Mucosa of gallbladder (tissue), 1 donor: ENCODE results near the gene CATSPERD. TPM values are rescaled to one million over a fixed set of nuclear protein-coding genes. Genes with fewer than 3 reads are reported as not detected.
A peak's percentile ranks its signal among the peaks of the same experiment; 100 is the strongest.

ENCODE experiments used
- DNase-seq: peaks from one replicate; pipeline ENCODE4 v3.0.0-alpha.2; 2020; ENCODE audit warnings: low spot score
- total RNA-seq: library from RNA; stranded (reverse); gene quantifications from one replicate; pipeline ENCODE4 v1.2.1, GENCODE V29; 2021
- donor health status: DM: no; HTN: no; CAD: no.

CATSPERD gene
- total RNA-seq, 1 donor from 2014 or later: not detected

DNA sequence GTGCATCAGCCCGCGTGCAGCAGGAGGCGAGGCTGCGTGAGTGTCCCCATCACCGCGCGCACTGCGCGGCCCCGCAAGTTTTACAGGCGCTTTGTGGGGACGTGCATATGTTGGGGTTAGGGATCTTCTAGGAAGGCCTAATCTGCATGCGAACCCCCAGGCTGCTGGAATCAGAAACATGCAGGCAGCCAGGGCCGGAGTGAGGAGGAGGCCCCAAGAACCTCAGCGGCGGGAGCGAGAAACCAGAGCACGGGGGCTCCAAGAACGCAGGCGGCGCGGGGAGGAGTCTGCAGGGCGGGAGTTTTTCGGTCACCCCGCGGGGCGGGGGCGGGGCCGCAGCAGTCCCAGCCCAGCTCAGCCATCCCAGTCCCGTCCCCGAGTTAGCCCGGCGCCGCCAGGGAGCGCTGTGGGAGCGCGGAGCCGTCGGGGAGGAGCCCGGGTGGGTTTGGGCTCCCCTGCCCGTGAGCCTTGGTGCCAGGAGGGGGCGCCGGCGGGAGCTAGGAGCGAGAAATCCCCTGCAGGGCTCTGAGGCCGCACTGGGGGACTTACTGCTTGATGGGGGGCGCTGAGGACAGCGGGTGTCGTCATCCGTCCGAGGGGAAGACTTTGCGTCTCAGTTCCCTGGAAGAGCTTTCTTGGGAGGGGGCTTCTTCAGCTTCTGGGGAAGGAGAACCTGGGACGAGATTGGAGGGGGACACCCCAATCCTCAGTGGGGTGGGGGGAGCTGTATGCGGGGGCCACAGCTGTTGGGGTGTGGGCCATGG lies 83.5 kb downstream of the CATSPERD start:
- DNase-seq: peak; percentile 85

DNA sequence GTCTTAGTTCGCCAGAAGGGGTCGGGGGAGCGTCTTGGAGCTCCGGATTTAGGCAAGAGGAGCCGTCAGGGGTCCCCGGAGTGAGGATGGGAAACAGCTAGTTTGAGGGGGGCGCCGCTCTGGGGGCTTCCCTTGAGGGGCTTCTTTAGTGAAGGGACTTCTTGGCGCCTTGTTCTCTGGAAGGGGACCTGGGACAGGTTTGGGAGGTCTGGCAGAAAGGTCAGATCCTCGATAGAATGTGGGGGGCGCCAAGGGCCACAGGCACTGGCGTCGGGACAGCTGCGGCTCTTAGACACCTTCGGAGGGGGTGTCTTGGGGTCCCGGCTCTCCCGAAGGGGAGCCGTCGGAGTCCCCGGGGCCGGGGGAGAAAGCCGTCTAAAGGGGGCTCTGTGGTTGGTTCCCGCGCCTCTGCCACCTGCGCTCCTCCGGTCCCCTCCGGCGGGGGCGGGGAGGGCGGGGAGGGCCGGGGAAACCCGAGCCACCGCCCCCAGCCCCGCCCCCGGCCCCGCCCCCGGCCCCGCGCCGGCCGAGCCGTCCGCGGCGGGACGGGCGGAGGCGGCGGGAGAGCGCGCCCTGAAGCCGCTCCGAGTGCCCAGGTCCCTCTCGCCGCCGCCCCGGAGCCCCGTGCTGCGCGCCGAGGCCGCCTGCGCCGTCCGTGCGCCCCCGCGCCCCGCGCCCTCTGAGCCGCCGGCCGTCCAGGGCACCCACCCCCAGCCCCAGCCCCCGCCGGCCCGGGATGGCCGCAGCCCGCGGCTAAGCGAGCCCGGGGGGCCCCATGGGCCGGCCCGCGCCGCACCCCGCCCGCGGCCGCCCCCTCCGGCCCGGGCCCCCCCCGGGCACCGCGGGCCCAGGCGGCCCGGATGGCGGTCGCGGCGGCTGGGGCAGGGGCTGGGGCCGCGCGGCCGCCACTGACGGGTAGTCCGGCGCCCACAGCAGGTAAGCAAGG lies 84.4 kb downstream of the CATSPERD start, which contains the start of gene NRTN:
NRTN (plus strand) TSS at position 552 of the 946 bp plus-strand sequence. CDS start 19,099 bp downstream, outside the sequence.
- no peak for DNase-seq

DNA sequence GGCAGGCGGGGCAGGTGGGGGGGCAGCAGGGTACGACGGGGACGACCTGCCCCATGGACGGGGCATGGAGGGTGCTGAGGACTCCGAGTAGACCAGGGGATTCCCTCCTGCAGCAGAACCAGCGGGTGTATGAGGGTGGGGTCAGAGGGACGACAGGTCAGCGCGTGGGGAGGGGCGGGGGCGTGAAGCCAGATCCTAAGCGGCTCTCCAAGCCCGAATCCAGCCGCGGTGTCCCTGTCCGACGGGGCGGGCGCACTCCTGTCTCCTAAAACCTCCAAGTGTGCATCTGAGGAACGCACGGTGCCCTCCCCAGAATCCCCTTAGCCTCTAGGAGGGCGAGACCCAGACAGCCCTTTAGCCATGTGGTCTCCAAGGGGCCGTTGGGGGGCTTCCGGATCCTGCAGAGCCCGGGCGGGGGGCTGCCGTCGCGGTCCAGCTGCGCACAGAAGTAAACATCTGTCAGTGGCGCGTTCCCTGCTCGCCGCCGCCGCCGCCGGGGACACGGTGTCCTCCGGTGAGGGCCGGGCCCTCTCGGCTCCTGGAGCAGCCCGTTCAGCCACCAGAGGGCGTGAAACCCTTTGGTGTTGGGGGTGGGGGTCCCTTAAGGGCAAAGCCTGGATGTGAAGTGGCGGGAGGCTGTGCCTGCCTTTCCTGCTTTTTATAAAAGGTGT lies 85.2 kb downstream of the CATSPERD start:
- DNase-seq: peak; percentile 67

DNA sequence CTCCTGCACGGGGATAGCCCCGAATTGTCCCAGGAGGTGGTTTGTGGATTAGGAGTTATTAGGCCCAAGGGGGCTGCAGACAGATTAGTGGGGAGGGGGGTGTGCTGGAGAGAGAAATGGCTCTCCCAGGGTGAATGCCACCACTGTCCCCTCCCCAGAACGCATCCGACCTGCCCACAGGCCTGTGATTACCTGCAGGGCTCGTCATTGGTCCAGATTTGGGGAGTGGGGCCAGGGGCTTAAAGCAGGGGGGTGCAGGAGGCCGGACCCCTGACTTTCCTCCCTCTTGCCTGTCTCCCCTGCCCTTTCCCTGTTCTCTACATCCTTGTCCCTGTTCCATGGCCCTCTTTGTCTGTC lies 85.7 kb downstream of the CATSPERD start:
- no peak for DNase-seq

DNA sequence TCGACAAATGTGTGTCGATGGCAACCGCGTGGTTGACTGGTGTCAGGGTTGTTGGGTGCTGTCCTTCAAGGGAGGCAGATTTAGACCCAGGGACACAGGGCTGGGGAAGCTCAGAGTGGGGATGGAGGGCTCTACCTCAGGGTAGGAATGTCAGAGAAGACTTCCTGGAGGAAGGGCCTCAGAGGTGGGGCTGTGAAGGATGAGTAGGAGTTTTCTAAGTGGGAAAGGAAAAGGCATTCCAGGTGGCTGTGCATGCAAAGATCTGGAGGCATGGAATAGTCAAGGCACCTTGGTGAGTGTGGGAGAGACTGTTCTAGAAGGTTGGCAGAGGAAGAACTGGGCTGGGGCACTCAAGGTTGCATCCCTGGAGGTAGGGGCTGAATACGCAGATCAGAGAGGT lies 86.5 kb downstream of the CATSPERD start:
- DNase-seq: no peak

DNA sequence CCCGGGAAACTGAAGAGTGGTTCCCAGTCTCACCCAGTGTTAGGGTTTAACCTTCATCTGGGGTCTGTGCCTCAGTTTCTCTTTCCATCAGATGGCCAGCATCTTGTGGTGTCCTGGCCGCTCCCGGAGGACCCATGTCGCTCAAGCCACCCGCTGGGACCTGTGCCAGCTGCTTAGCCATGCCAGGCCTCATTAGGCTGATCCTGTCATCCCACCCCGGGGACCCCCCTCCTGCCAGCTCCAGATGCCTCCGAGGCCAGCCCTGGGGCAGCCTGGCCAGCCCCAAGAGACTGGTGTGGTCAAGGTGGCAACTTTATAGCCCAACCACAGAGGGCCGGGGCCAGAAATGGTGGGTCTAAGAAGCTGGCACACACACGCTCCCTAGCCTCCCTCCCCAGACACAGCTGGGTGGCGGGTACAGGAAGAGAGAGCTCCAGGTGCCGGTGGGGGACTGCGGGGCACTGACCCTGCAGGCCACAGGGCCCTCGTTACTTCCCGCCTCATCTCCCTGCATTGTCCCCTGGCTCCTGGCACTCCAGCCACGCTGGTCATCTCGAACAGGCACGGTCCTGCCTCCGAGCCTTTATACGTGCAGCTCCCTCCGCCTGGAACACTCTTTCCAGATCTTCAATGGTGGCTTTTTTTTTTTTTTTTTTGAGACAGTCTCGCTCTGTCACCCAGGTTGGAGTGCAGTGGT lies 87.8 kb downstream of the CATSPERD start:
- no peak for DNase-seq

- DNase-seq: no peak
These were observed 88.6 kb downstream of the CATSPERD start for GRCh38 chr19:5809053-5809452.

DNA sequence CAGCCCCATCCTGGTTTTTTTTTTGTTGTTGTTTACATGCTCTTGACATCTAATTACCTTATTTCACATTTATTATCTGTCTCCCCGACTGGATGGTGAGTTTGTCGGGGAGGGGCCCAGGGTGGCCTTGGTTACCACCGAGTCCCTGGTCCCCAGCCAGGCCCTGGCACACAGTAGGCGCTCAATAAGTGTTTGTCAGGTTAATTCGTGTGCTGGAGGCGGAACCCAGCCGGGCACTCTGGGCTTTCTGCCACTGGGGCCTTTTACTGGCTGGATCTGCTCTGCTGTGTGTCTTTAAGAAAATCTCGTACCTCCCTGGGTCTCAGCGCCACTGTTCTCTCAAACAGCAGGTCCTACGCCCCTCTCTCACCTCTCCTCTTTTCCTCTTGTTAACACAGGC lies 89.0 kb downstream of the CATSPERD start:
- no peak for DNase-seq

- no peak for DNase-seq
These were observed 90.7 kb downstream of the CATSPERD start for GRCh38 chr19:5811117-5811516.

- no peak for DNase-seq
These were observed 93.8 kb downstream of the CATSPERD start for GRCh38 chr19:5814123-5814851.

- no peak for DNase-seq
These were observed 94.4 kb downstream of the CATSPERD start for GRCh38 chr19:5814852-5815246.

- DNase-seq: no peak
These were observed 96.8 kb downstream of the CATSPERD start for GRCh38 chr19:5817218-5817617.

- no peak for DNase-seq
These were observed 98.2 kb downstream of the CATSPERD start for GRCh38 chr19:5818594-5818993.

- no peak for DNase-seq
These were observed 100.3 kb downstream of the CATSPERD start for GRCh38 chr19:5820785-5821184.

- no peak for DNase-seq
These were observed 101.2 kb downstream of the CATSPERD start for GRCh38 chr19:5821521-5822180.

DNA sequence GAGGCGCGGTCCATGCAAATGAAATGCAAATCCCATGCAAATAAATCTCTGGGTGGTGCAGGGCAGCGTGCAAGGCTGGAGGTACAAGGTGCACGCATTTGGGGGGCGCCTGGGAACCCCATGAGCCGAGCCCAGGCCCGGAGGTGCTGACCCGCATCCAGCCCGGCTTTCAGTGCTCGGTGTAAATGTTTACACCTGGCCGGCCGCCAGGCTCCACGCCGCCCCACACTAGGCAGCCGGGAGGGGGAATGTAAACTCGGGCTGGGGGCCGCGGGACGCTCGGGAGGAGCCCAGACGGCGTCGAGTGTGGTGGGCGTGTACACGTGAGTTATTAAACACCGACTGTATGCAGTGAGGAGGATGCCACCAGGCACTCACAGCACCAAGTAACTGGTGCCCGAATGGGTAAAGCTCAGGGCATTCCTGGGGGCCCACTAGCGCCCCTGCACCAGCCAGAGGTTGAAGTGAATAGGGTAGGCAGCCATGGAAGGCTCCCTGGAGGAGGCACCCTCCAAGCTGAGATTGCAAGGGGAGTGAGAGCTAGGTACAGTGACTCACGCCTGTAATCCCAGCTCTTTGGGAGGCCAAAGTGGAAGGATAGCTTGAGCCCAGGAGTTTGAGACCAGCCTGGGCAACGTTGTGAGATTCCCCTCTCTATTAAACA lies 101.9 kb downstream of the CATSPERD start:
- no peak for DNase-seq

- DNase-seq: peak; percentile 58
These were observed 103.3 kb downstream of the CATSPERD start for GRCh38 chr19:5823579-5824281.

DNA sequence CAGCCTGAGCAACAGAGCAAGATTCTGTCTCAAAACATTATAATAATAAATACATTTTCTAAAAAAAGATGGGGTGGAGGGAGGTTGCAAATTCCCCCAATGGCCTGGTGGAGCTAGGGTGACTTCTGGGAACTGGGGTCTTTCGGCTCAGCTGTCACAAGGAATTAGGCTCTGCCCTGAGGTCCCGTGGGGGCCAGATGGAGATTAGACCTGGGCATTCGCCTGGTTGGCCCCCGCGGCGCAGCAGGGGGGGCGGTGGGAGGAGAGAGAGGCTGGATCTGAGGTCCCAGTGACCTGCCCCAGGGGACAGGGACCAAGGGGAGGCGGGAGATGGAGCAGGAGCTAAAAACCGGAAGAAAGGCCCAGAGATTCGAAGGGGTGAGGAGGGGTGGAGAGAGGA lies 104.3 kb downstream of the CATSPERD start:
- DNase-seq: no peak

GRCh38 chr19:5825178-5825577 lies 104.7 kb downstream of the CATSPERD start:
- DNase-seq: no peak
